NCI-H774 (cell line): ENCODE measurements around the gene PITHD1.
"Not testable (repeated sequence)": the region's sequence is repeated elsewhere in the genome, so short reads cannot be mapped to it uniquely, and the experiment has no call there.

Source experiments
- DNase-seq: peaks from one replicate; lab custom pipeline; 2025; lab: John Stamatoyannopoulos, UW

Gene PITHD1

DNA sequence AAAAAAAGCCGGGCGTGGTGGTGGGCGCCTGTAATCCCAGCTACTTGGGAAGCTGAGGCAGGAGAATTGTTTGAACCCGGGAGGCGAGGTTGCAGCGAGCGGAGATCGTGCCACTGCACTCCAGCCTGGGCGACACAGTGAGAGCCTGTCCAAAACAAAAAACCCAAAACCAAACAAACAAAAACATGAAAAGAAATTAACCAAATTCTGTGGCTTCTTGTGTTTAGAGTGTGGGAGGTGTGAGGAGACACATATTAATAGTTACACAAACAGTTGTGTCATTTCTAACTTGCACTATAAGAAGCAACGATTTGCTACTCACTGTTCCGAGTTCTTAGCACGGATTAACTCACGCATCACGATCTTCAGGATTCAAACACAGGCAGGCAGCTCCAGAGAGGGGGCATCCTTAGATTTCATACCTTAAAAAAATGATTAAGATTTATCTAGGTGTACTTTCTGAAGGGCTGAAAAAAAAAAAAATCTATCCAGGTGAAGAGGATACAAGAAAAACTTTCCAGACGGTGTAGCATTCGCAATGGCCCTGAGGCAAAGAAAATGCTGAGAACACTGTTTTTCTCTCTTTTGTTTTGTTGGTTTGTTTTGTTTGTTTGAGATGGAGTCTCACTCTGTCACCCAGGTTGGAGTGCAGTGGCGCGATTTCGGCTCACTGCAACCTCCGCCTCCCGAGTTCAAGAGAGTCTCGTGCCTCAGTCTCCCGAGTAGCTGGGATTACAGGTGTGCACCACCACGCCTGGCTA, 47.7 kb downstream of the PITHD1 start:
- no peak for DNase-seq

DNA sequence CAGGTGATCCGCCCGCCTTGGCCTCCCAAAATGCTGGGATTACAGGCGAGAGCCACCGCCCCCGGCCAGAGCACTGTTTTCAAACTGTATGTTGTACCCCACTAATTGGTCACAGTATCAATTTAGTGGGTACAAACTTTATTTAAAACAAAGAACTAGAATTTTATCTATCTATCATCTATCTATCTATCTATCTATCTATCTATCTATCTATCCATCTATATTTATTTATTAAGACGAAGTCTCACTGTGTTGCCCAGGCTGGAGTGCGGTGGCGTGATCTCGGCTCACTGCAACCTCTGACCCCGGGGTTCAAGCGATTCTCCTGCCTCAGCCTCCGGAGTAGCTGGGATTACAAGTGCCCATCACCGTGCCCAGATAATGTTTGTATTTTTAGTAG, 48.4 kb downstream of the PITHD1 start:
- not testable (repeated sequence) for DNase-seq

DNA sequence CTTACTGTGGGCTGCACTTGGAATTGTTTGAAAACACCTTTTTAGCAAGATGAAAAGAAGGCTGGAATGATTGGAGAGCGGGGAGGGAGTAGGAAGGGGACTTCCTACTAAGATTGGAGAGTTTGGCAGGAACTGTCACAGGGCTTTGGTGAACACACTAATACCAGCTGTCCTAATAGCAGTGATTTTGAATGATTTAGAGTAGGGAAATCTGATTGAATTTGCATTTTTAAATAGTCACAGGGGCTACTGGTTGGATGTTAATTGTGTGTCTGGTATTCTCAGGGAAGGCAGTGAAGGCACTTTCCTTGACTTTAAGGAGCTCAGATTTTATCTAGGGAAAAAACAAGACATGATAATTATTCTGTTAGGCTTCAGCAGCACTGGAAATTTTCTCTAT, 49.5 kb downstream of the PITHD1 start:
- DNase-seq, result no peak

DNA sequence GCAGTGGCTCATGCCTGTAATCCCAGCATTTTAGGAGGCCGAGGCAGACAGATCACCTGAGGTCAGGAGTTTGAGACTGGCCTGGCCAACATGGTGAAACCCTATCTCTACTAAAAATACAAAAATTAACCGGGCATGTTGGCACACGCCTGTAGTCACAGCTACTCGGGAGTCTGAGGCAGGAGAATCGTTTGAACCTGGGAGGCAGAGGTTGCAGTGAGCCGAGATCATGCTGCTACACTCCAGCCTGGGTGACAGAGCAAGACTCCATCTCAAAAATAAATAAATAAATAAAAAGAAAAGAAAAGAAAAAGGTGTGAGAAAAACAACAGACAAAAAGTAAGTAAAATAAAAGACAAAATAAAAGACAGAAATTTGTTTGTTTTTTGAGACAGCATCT, 55.9 kb downstream of the PITHD1 start:
- not testable (repeated sequence) for DNase-seq

DNA sequence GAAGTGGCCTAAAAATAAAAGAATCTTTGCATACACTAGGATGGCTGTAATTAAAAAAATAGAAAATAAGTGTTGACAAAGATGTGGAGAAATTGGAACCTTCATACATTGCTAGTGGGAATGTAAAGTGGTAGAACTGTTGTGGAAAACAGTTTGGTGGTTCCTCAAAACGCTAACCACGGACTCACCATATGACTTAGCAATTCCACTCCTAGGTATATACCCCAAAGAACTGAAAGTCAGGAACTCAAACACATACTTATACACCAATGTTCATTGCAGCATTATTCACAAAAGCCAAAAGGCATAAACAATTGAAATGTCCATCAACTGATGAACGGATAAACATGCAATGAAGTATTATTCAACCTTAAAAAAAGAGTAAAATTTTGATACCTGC, 57.8 kb downstream of the PITHD1 start:
- DNase-seq, result no peak
